Germinal center (tissue), 1 donor: ENCODE data around the gene C15orf62.

ENCODE experiments used
- DNase-seq: peaks from one replicate; pipeline ENCODE4 v3.0.0; 2012; ENCODE audit warnings: mixed read lengths, low spot score

The C15orf62 gene

DNA sequence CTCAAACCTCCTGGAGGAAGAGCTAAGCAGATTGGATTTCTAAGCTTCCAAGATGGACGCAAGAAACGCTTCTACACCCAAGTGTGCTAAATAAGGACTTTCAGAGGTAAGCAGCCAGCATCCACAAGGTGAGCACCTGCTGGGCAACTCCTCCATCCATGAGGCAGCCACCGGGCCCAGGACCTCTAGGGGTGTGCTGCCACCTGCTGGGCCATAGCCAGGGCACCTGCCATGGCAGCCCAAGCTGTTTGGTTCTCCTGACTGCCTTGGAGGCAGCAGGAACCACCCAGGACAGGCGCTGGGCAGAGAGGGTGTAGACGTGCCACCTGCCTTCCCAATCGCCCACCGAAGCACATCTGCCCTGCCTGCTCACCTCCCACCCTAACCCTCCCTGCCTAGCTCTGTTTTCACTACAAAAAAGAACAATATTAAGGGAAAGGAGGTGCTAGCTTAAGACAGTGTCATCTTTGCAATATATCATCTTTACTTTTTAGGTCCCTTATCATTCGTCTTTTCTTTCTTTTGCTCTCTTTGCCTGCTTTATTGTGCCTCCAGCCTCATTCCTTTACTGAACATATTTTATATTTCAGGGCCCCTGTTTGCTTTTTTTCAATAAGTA, 12.9 kb downstream of the C15orf62 start:
- DNase-seq = peak; percentile 76

DNA sequence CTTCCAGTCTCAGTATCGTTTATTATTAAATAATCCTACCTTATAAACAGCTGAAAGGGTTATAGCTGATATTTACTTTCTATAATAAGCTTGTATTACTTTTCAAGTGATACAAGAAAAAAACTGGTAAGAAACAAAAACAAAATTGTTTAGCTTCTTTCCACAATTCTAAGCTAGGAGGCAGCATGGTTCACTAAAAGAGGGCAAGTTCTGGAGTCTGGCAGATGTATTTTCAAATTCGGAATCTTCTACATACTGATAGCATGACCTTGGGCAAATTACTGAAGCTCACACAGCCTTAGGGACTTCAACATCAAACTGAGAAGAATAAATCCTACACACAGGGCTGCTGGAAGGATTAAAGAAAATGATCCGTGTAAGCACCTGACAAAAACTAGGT, 15.4 kb downstream of the C15orf62 start:
- DNase-seq = no peak

DNA sequence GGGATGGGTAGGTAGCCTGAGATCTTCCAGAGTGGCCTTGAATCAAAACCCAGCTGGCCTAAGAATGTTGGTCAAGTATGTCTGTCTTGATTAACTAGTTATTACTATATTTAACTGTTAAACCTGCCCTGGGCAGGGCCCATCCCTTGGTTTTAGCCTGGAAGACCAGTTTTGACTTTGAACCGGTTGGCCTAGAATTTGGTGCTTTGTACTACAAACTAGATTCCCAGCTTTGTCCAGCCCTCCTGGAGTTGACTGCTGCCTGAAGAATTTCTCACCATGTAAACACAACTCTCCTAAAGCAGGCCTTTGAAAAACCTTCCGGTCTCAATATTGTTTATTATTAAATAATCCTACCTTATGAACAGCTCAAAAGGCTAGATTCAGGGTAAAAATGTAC, 16.0 kb downstream of the C15orf62 start:
- DNase-seq = no peak

DNA sequence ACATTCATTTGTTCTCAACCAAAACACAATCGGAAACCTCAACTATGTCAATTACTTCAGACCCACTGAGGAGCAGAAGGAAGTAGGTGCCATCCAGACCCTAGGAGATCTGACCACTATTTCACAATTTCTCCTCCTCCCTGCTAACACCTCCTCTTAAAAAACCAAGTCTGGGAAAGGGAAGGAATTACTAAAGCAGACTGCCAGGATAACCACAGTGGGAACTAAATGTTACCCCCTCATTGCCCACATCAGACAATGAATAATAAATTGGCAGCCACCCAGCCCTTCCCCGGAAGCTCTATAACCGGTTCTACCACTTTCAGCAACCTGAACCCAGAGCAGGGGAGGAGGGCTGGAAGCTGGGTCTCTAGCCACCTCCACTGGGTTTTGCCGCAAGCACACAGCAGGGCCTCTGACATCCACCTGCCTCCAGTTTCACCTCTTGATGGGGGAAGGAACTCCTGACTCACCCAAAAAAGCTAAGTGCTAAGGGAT, 17.6 kb downstream of the C15orf62 start:
- no peak for DNase-seq

DNA sequence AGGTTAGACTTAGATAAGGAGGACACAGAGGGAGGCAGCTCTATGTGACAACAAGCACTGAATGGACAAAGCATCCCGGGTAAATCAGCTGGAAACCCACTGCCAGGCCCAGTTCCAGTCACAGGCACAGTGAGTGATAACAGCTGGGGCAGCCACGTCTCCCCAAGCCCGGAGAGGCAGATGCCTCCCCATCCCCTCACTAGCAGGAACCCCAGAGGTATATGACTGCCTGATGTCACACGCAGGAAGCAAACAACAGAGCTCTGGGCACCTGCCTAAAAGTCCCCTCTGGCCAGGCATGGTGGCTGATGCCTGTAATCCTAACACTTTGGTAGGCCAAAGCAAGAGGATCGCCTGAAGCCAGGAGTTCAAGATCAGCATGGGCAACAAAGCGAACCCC, 18.2 kb downstream of the C15orf62 start:
- DNase-seq = no peak

DNA sequence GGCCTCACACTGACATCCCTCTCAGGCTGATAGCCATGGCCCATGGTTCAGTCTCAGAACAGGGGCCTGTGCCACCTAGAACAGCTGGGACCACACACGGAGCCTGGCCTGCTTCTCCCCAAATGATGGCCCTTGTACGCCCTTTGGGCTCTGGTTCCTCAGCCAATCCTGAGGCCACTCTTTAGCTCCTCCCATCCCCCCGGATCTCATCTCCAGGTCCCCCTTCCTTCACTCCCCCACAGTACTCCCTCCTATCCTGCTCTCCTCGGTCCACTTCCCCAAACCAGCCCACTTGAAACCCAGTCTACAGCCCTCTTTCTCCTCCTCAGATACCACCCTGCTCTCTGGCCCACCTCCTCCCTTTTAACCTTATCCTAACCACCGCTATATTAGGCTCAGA, 19.3 kb downstream of the C15orf62 start:
- DNase-seq = no peak

DNA sequence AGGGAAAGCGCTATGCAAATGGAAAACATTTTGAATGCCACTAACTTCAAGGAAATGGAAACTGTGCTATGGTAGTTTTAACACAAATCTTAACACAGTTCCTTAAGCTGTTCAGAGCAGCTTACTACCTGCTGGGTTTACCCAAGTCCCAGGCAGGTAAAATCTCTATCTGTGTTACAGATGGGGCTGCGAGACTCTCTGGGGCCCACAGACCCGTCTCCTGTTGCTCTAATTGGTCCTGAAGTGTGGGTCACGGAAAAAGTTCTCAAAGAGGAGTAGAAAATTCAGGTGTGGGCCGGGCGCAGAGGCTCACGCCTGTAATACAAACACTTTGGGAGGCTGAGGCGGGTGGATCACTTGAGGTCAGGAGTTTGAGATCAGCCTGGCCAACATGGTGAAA, 20.2 kb downstream of the C15orf62 start:
- no peak for DNase-seq

DNA sequence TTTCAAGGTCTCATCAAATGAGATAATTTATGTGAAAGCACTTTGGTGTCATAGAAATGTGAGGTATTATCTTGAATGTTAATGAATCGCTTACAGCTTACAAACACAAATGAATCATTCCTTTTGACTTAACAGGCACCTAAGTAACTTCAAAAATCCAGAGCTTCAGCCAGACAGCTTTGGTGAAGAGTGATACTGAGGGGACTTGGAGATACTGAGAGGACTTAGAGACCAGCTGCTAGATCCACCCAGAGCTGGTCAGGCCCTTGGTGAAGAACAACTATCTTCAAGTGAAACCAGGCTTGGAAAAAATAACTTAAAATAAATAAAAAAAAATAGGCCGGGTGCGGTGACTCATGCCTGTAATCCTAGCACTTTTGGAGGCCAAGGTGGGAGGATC, 20.9 kb downstream of the C15orf62 start:
- DNase-seq = no peak

DNA sequence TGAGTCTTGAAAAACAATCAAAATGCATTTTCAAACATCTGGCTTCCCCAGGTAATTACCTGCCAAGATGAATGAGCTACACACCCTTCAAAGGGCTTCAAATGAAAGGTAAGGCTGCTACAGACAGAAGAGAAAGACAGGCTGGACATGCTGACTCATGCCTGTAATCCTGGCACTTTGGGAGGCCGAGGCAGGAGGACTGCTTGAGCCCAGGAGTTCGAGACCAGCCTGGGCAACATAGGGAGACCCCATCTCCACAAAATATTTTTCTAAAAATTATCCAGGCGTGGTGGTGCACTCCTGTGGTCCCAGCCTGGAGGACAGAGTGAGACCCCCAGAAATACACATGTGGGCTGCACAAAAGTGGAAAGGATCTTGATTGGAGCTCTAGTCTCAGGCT, 22.6 kb downstream of the C15orf62 start:
- DNase-seq = no peak

DNA sequence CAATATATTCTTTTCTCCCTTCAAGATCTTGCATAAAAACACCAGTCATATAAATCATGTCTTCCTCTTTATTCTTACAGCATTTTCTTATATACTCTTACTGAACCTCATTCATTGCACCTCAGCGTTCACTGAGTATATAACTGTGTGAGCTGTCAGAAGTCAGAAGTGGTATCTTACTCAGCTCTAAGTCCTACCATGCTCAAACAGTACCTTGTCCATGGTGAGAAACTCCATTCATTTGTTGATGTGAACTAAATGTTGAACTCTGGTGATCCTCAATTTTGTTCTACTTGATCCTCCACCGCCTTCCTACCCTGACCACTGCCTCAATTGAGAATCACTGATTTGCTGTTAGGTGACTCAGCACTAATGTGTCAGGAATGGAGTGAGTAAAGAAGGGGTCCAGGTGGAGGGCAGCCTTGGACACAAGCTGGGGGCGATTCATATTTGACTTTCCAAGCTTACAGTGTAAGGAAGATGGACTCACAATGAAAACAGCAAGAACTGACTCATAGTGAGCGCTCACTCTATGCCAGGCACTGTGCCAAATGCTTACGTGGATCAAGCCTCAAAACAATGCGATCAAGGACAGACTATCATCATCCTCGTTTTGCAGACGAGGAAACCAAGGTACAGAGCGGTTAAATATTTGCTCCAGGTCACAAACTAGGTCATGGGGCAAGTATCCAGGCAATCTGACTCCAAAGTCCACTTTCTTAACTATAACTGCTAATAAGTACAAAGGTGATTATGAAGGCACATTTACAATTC, 23.6 kb downstream of the C15orf62 start:
- DNase-seq = no peak

DNA sequence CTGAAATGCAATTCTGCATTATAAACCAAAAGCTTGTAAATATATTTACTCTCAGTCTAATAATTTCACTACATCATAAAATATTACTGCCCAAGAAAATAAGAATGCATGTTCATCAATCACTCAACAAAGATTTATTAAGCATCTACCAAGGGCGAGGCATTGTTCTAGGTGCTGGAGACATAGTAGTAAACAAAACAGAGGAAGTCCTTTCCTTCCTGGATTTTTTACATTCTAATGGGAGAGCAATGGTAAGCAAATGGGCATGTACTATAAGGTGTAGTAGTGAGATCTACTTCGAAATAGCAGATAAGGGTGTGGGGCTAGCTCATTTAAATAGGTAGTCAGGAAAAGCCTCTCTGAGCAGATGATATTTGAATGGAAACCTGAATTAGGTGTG, 26.3 kb downstream of the C15orf62 start:
- no peak for DNase-seq

DNA sequence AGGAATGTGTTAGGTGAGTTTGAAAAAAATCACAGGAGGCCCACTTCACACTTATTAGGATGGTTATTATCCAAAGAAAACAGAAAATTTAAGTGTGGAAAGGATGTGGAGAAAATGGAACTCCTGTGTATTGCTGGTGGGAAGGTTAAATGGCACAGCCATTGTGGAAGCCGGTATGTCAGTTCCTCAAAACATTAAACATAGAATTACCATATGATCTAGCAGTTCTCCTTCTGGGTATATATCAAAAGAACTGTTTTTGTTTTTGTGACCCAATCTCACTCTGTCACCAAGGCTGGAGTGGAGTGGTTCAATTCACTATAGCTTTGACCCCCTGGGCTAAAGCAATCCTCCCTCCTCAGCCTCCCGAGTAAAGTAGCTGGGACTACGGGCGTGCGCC, 26.7 kb downstream of the C15orf62 start:
- no peak for DNase-seq

DNA sequence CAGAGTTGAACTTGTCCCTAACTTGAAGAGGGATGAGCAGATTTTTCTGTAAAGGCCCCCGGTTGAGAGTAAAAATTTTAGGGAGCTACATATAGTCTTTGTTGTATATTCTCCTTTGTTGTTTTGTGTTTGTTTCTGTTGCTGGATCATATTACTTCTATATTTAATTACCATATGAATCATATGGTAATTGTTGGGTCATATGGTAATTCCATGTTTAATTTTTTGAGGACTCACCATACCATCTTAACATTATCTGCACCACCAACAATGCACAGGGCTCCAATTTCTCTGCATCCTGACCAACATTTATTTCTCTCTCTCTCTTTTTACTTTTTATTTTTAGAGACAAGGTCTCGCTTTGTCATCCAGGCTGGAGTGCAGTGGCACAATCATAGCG, 29.7 kb downstream of the C15orf62 start:
- DNase-seq = no peak

DNA sequence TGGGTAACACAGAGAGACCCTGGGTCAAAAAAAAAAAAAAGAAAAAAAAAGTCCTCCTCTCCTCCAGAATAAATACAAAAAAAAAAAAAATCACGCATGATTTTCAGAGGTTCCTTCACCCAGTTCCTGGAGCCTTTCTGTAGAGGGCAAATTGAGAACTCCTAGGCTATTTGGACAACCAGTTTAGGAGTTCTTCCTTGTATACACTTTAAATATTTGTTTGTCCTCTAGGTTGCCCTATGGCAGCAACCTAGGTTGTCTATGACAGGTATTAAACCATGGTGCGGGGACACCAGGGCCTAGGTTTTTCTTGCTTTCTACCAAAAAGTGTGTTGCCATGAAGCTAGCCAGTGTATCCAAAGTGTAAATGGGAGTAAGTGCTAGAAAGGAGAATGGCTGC, 33.3 kb downstream of the C15orf62 start:
- DNase-seq = no peak

DNA sequence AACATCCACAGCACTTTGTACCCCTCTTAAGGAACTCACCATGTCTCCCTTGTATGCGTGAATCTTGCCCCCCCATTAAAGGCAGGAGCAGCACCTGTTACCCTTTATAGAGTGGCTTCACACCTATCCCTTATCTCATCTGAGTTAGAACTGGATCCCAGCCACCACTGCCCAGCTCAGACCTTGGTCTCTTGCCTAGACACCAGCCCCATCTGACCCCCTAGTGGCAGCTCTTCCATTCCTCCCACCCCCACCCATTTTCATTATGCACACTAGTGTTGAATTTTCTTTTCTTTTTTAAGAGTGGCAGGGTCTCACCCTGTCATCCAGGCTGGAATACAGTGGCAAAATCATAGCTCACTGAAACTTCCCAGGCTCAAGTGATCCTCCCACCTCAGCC, 33.9 kb downstream of the C15orf62 start:
- no peak for DNase-seq

DNA sequence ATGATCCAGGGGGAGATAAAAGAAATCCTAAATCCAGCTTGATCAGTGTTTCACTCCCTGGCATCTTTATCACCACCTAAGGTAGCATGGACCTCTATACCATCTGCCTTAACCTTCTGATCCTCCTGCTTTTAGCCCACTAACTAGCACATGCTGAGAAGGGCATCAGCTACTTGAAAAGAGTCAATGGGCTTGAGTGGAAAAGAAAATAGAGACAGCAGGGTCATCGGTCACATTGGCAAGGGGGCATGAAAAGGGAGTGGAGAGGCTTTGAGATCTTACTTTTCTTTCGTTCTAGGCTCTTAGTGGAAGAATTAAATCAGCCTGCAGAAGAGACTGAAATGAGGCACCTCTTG, 36.9 kb downstream of the C15orf62 start:
- DNase-seq = no peak

DNA sequence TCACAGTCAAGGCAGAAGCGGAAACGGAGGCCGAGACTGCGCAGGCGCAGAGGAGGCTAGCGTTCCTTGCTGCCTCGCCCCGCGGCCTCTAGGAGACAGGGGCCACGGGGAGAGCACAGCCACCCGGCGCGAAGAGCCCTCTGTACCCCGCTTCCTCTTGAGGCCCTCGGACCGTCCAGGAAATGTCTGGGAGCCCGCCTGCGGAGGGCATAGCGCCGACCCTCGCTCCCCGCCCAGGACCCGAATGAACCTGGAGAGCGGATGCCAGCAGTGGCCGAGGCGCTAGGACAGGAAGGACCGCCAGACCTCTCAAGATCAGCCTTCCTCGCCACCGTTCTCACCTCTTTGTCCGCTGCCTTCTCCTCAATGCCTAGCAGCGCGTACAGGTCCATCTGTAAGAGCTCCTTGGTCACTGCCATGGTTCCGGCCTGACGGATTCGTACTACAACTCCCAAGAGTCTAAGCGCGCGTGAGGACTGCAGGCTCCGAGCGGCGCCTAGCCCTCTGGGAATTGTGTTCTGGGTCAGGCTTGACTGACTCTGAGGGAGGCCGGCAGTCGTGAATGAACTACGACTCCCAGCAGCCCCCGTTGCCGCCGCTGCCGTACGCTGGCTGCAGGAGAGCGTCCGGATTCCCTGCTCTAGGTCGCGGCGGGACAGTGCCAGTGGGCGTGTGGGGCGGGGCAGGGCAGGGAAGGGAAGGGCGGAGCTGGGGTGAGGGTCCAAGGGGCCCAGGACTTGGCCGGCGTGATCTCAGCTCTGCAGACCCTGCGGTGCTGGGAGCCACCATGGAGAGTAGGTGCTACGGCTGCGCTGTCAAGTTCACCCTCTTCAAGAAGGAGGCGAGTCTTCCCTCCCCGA, 37.5 kb downstream of the C15orf62 start, which contains the start of the genes DNAJC17 and ZFYVE19:
DNAJC17 (minus strand) TSS at position 446 of the 860 bp plus-strand sequence; CDS start at position 419, 27 bp downstream.
ZFYVE19 (plus strand) TSS at position 62 of the 860 bp plus-strand sequence; CDS start at position 563, 501 bp downstream.
- peak; percentile 90 for DNase-seq

DNA sequence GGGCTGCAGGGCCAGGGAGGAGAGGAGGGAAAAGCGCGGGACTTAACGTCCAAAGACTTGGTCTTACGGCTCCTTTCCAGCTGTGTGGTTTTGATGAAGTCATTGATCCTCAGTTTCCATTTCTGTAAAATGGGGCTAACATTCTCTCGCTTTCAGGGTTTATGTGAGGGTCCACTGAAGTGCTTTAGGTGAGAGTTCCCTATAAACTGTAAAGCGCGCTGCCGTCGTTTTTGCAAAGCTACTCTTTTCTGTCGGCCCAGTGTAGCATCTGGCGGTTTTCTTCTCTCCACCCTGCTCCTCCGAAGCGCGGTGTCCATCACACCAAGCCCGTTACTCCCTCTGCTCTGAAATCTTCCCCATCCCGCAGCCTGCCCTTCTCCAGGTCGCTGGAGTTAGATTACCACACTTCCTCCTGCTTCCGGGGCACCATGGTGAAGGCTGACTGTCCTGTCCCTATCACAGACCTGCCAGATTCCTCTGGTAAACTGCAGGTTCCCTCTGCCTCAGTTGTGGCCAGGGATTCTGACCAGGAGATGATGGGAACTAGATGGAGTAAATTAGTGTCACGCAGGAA, 38.2 kb downstream of the C15orf62 start:
- DNase-seq = no peak

DNA sequence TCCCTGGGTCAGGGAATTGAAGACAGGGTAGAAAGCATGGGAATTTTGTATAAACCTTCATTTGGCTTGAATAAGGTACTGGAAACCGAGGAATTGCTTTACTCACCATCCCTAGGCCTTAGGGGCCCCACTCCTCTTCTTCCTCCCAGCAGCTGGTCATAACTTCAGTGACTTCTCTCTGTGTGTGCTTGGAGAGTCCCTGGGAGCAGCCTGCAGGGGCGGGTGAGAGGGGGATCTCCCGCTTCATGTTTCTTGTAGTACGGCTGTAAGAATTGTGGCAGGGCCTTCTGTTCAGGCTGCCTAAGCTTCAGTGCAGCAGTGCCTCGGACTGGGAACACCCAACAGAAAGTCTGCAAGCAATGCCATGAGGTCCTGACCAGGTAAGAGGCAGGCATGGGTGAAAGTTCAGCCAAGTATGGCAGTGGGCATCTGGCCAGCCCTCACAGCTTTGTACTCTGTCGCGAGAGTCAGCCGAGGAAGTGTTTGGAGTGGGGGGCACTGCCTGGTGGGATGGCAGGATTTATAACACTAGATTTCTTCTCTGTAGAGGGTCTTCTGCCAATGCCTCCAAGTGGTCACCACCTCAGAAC, 39.2 kb downstream of the C15orf62 start:
- no peak for DNase-seq

DNA sequence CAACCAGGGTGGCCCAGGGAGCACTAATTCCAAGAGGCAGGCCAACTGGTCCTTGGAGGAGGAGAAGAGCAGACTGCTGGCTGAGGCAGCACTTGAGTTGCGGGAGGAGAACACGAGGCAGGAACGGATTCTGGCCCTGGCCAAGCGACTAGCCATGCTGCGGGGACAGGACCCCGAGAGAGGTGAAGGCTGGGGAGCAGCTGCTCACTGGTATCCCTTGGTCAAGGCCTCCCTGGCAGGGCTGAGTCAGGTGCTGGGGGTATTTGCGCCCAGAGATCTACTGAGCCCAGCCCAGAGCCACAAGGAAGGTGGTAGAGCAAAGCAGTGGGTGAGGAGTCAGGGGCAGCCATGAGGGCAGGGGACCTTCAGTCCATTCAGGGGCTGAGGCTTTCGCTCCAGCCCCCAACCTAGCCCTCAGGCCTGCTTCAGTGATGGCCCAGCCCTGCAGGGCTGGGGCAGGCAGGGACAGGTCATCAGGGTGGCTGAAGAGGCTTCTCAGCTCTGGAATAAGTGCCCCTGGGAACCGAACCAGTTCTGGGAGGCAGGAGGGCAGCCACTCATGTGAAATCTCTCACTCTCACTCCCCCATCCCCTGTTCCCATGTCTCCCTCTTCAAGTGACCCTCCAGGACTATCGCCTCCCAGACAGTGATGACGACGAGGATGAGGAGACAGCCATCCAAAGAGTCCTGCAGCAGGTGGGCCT, 43.1 kb downstream of the C15orf62 start:
- no peak for DNase-seq

DNA sequence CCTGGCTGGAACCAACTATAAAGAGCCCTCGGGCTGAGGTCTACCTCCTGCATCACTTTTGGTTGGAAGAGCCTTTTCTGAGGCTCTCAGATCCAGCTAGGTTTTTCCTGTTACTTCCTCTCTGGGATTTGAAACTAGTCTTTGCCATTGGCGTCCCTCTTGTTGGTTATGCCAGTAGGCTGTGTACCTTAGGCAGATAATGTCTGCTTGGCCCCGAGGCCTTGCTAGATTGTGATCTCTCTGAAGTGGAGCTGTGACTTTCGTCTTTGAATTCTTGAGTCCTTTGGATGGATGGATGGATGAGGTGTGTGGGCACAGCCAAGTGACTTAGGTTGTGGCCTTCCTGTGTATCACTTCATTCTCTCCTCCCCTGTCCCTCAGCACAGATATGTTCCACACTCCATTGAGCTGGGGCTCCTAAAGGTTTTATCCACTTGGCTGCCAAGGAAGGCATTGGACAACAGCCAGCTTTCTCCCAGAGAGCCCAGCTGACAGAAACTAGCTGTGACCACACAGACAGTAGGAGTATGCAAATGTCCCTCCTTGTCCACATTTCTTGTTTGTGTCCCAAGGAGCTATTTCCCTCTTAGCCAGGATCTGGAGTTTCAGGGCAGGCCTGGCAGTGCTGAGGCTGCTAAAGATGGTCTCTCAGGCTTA, 45.4 kb downstream of the C15orf62 start:
- DNase-seq = no peak
